ENCODE data around the gene TESK1. TPM values are rescaled to one million over a fixed set of nuclear protein-coding genes. Genes with fewer than 3 reads are reported as not detected.

TESK1 gene
- total and polyA plus RNA-seq, 2 donors (not counting 1 experiment from before 2014, with no cell fraction given), result 43.8 to 94.1 TPM

- intact Hi-C loops (cut with micrococcal nuclease), result loop anchor here (5.0 kb wide), 3 partner anchors 170 to 540 kb away; partner anchors contain the start of genes ATOSB, FAM221B and TMEM8B
- ChIA-PET POLR2A (interaction anchor here (0.7 to 4.6 kb wide), 14 partner anchors 9 to 577 kb away, joined by 3 to 62 read pairs (median 7); partner anchors contain the start of genes CD72, CREB3, FANCG and GBA2), CTCF (interaction anchor here (0.7 to 15.0 kb wide), 18 partner anchors 9 to 225 kb away, joined by 3 to 268 read pairs (median 7); partner anchors contain the start of genes CD72, CREB3, SIT1 and TESK1)
- Histone ChIP-seq H3K27me3 (replicated peaks in 1 of 4; ENCODE audit: control extremely low read depth in 1 of 4, control insufficient read depth in 3 of 4, insufficient read depth in 4 of 4, low read length in 3 of 4) (no peaks in the 10 kb centered on the region), H3K4me3 (ENCODE audit: control extremely low read depth in 1 of 5, extremely low read depth in 1 of 5, insufficient read depth in 1 of 5, low read depth in 2 of 5, low read length in 4 of 5) (peak overlapping the region; percentile 50 to 93 (median 87)), H3K4me1 (ENCODE audit: control insufficient read depth in 2 of 2, insufficient read depth in 2 of 2, low read length in 2 of 2) (peaks cover 32 to 58% of the 10 kb centered on the region in 2 donors), H4K20me1 (ENCODE audit: control insufficient read depth, insufficient read depth, low read length, poor library complexity, severe bottlenecking) (no peaks in the 10 kb centered on the region), H3K36me3 (replicated peaks in 1 of 2; ENCODE audit: control extremely low read depth in 1 of 2, control insufficient read depth in 1 of 2, extremely low read depth in 1 of 2, insufficient read depth in 2 of 2, low read length in 1 of 2) (peaks cover 0 to 14% of the 10 kb centered on the region in 2 experiments), H3K9me3 (ENCODE audit: control extremely low read depth in 1 of 3, control insufficient read depth in 2 of 3, insufficient read depth in 1 of 3, low read length in 2 of 3) (peaks cover 0 to 3% (median 0%) of the 10 kb centered on the region in 3 donors), H3K9ac (ENCODE audit: low read length) (peak overlapping the region; percentile 84), H3K4me2 (replicated peaks; ENCODE audit: low read depth, low read length, poor library complexity, severe bottlenecking) (peak overlapping the region; percentile 91), H2AFZ (ENCODE audit: insufficient read depth, low read depth, low read length, poor library complexity, severe bottlenecking) (peak overlapping the region; percentile 86), H3K27ac (ENCODE audit: low read length in 2 of 2) (peak overlapping the region; percentile 99 to 100), H3K79me2 (ENCODE audit: control insufficient read depth, insufficient read depth, low read length) (peaks cover 26% of the 10 kb centered on the region)
- no peak for ATAC-seq (ENCODE audit: low read depth)
- Mint-ChIP-seq H3K4me3 (peak overlapping the region; percentile 94), H3K9me3 (ENCODE audit: insufficient read depth) (no peaks in the 10 kb centered on the region), H3K27ac (peak overlapping the region; percentile 97), H3K27me3 (no peaks in the 10 kb centered on the region), H3K4me1 (peaks cover 64% of the 10 kb centered on the region)
- TF ChIP-seq CTCF (IDR thresholded peaks at IDR 0.05), result no peak
- TF ChIP-seq EZH2 (IDR thresholded peaks at IDR 0.05; ENCODE audit: borderline replicate concordance, insufficient read depth, low read depth, low read length, poor library complexity, severe bottlenecking), result no peak
- no peak for DNase-seq
- WGBS (ENCODE audit: insufficient coverage), result 38% methylated on average over 21 of the region's 25 CpGs
These were observed 51.9 kb downstream of the TESK1 start for GRCh38 chr9:35656831-35657545.

All from B cell (primary cell).